ENCODE measurements around the gene GJE1. TPM values are rescaled to one million over a fixed set of nuclear protein-coding genes. Genes with fewer than 3 reads are reported as not detected.
"Not testable (repeated sequence)": the region's sequence is repeated elsewhere in the genome, so short reads cannot be mapped to it uniquely, and the experiment has no call there.

Gene GJE1
- total RNA-seq, 2 donors from 2014 or later: not detected

GRCh38 chr6:142155895-142156757 is 23.4 kb downstream of the GJE1 start:
- intact Hi-C loops (cut with DNase I): no loop called here

GRCh38 chr6:142156758-142157068 is 24.0 kb downstream of the GJE1 start:
- DNase-seq (ENCODE audit: low spot score); intact Hi-C loops (cut with DNase I): not testable (repeated sequence)

More at GRCh38 chr6:142155895-142156757, 23.4 kb downstream of the GJE1 start:
- no peak for DNase-seq (ENCODE audit: low spot score)

- no peak for DNase-seq (ENCODE audit: low spot score)
- intact Hi-C loops (cut with DNase I): no loop called here
Measured at GRCh38 chr6:142162780-142163179, 30.1 kb downstream of the GJE1 start.

- intact Hi-C loops (cut with DNase I): no loop called here
Measured at GRCh38 chr6:142165227-142165626, 32.5 kb downstream of the GJE1 start.

GRCh38 chr6:142167071-142167470 is 34.3 kb downstream of the GJE1 start:
- intact Hi-C loops (cut with DNase I): no loop called here
- no peak for DNase-seq (ENCODE audit: low spot score)

More at GRCh38 chr6:142165227-142165626, 32.5 kb downstream of the GJE1 start:
- no peak for DNase-seq (ENCODE audit: low spot score)

- no peak for DNase-seq (ENCODE audit: low spot score)
- intact Hi-C loops (cut with DNase I): no loop called here
Measured at GRCh38 chr6:142167486-142167885, 34.8 kb downstream of the GJE1 start.

GRCh38 chr6:142171351-142171750 is 38.6 kb downstream of the GJE1 start:
- intact Hi-C loops (cut with DNase I): no loop called here
- no peak for DNase-seq (ENCODE audit: low spot score)

- no peak for DNase-seq (ENCODE audit: low spot score)
- intact Hi-C loops (cut with DNase I): no loop called here
Measured at GRCh38 chr6:142172758-142173157, 40.0 kb downstream of the GJE1 start.

GRCh38 chr6:142173980-142174379 is 41.3 kb downstream of the GJE1 start:
- DNase-seq (ENCODE audit: low spot score): no peak
- intact Hi-C loops (cut with DNase I): no loop called here

GRCh38 chr6:142174703-142175102 is 42.0 kb downstream of the GJE1 start:
- intact Hi-C loops (cut with DNase I): no loop called here
- no peak for DNase-seq (ENCODE audit: low spot score)

- no peak for DNase-seq (ENCODE audit: low spot score)
- intact Hi-C loops (cut with DNase I): no loop called here
Measured at GRCh38 chr6:142178129-142178528, 45.4 kb downstream of the GJE1 start.

- intact Hi-C loops (cut with DNase I): no loop called here
- no peak for DNase-seq (ENCODE audit: low spot score)
Measured at GRCh38 chr6:142182004-142182403, 49.3 kb downstream of the GJE1 start.

GRCh38 chr6:142183351-142183750 is 50.6 kb downstream of the GJE1 start:
- intact Hi-C loops (cut with DNase I): no loop called here
- no peak for DNase-seq (ENCODE audit: low spot score)

GRCh38 chr6:142184307-142184706 is 51.6 kb downstream of the GJE1 start:
- DNase-seq (ENCODE audit: low spot score): no peak
- intact Hi-C loops (cut with DNase I): no loop called here

Other genes with a start within 250 kb of the GJE1 start
- gene NMBR, start 14.2 kb downstream of the GJE1 start, total RNA-seq: not detected
- 10 to 100 TPM; 25.4 to 28.5 TPM for gene VTA1, start 14.3 kb downstream of the GJE1 start, total RNA-seq
- 10 to 100 TPM; 10.2 to 15.1 TPM for gene ADGRG6, start 169.1 kb downstream of the GJE1 start, total RNA-seq